Tibial nerve (tissue), 4 donors: ENCODE data around the gene DGKD.

ENCODE experiments used
- CTCF ChIP-seq, 5 experiments: fragments of 200-600 bp in 3 of 5; fragments of 450-650 bp in 2 of 5; sonication (generic) in 3 of 5; IDR thresholded peaks; one replicate each; pipeline ENCODE4 v1.5.1; 2016 to 2019; ENCODE audit warnings: antibody characterized with exemption in 5 of 5, mild to moderate bottlenecking in 3 of 5, moderate library complexity in 2 of 5
- EP300 ChIP-seq, 2 donors: sonication (generic); formaldehyde crosslinking; IDR thresholded peaks; one replicate each; pipeline ENCODE4 v1.6.1; 2017; ENCODE audit warnings: antibody characterized with exemption in 2 of 2, mild to moderate bottlenecking in 1 of 2
- POLR2A ChIP-seq, 2 donors: fragments of 450-650 bp; IDR thresholded peaks; one replicate each; pipeline ENCODE4 v1.6.1; 2017; ENCODE audit warnings: antibody characterized with exemption in 2 of 2, mild to moderate bottlenecking in 2 of 2, moderate library complexity in 2 of 2

- TF ChIP-seq POLR2A (IDR thresholded peaks at IDR 0.05) (no peak), CTCF (IDR thresholded peaks at IDR 0.05) (no peak), EP300 (IDR thresholded peaks at IDR 0.05) (no peak)
Observed at GRCh38 chr2:233449921-233450863, 95.9 kb downstream of the DGKD start.
